GM19324 (cell line): ENCODE measurements around the gene SIGLEC14.
"Not testable (repeated sequence)": the region's sequence is repeated elsewhere in the genome, so short reads cannot be mapped to it uniquely, and the experiment has no call there.

Experiments used
- ATAC-seq: cut with Tn5 transposase; IDR thresholded peaks from one replicate; pipeline ENCODE4 v1.9.1; 2021; ENCODE audit warnings: mild to moderate bottlenecking, moderate library complexity; ENCODE audit not compliant: unreplicated experiment, low FRiP score

The SIGLEC14 gene, protein sequence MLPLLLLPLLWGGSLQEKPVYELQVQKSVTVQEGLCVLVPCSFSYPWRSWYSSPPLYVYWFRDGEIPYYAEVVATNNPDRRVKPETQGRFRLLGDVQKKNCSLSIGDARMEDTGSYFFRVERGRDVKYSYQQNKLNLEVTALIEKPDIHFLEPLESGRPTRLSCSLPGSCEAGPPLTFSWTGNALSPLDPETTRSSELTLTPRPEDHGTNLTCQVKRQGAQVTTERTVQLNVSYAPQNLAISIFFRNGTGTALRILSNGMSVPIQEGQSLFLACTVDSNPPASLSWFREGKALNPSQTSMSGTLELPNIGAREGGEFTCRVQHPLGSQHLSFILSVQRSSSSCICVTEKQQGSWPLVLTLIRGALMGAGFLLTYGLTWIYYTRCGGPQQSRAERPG

GRCh38 chr19:51646730-51647129, at the start of gene SIGLEC14:
SIGLEC14 (minus strand) TSS chr19:51646825; CDS start chr19:51646759, 66 bp downstream.
- not testable (repeated sequence) for ATAC-seq

DNA sequence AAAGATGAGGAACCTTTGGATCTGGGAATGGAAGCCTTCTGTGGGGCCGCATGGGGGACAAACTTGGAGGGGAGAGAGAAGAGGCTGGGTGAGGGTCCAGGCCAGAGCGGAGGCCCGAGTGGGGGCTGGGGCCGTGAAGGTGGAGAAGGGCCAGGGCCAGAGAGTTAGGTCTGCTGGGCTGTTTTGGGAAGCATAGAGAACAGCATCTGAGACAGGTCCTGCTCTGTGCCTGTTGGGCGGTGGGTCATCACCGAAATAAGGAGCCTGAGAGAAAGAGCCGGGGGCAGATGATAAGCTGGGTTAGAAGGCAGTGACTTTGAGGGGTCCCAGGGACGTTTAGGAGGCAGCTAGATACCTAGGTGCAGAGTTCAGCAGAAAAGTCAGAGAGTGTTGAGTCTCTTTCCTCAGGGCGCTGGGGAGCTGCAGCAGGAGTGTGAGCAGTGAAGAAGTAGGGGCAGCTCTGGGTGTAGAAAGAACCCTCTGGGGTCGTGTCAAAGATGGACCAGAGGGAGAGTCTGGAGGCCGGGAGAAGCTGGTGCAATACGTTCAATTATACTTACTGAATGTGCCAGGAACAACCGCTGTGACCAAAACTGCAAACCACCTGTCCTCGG, 49.2 kb upstream of the SIGLEC14 start:
- no peak for ATAC-seq

GRCh38 chr19:51695088-51695487, 48.5 kb upstream of the SIGLEC14 start:
- ATAC-seq, result no peak

- ATAC-seq, result no peak
These were observed 47.9 kb upstream of the SIGLEC14 start for GRCh38 chr19:51694318-51695085.

DNA sequence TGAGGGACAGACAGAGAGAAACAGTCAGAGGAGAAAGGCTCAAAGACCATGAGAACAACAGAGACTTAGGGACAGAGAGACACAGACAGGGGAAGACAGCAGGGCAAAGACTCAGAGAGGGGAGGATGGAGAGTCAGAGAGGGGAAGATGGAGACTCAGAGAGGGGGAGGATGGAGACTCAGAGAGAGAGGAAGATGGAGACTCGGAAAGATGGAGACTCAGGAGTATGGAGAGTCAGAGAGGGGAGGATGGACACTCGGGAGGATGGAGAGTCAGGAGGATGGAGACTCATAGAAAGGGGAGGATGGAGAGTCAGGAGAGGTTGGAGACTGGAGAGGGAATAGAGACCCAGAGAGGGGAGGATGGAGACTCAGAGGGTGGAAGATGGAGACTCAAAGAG, 47.2 kb upstream of the SIGLEC14 start:
- ATAC-seq, result no peak

DNA sequence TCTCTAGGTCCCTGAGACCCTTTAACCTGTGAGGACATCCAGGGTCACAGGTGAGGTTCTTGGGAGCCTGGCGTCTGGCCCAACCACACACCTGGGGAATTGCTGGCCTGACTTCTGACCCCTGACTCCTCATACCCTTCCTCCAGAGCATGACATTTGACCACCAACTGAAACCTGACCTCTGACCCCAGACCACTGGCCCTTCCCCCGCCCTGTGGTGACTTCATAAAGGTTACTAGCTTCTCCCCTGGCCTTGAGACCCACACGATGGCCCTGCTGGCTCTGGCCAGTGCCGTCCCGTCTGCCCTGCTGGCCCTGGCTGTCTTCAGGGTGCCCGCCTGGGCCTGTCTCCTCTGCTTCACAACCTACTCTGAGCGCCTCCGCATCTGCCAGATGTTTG, 46.6 kb upstream of the SIGLEC14 start, which contains the start of gene SPACA6:
TSS of gene SPACA6 (plus strand) at position 71 of the 400 bp plus-strand sequence. CDS start at position 268, 197 bp downstream.
- ATAC-seq, result no peak

DNA sequence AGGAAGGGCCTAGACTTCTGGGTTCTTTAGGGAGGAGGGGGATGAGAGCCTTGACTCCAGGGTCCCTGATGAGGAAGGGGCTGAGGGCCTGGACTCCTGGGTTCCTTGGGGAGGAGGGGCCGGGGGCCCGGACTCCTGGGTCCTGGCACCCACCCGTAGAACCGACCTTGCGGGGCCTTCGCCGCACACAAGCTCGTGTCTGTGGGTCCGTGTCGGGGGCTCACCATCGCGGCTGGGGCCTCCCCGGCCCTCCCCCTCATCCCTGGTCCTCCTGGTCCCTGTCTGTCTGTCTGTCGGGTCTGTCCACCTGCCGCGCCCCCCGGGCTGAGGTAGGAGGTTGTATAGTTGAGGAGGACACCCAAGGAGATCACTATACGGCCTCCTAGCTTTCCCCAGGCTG, 45.8 kb upstream of the SIGLEC14 start:
- ATAC-seq, result no peak

DNA sequence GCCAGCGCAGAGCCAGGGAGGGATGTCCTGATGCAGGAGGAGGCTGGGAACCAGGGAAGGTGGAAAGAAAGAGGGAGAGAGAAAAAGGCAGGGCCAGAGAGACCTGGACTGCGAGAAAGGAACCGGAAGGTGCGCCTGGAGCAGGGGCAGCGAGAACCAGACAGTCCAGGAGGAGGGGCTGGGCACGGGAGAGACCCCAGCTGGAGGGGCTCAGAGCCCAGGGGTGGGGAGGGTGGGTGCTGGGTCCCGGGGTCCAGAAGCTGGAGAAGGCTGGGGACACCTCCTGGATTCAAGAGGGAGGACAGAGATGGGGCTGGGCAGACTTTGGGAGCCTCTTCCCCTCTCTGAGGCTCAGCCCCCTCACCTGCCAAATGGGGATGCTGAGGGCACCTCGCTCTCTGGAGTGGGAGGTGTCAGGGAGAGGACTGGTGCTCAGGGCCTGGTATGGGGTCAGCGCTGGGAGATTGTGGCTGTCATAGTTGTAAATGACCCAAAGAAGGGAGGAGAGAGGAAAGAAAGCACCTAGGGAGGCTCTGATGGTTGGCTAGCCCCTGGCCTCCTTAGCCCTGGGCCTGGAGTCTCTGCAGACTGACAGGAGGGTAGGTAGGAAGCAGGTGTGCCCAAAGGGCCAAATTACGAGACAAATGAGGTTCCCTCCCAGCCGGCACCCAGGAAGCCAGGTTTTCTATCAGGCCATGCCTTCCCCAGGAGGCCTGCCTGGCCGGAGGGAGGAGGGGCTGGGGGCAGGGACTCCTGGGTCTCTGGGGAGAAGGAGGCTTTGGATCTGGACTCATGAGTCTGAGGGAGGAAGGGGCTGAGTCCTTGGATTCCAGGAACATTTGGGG, 45.2 kb upstream of the SIGLEC14 start:
- no peak for ATAC-seq

GRCh38 chr19:51691074-51691583, 44.5 kb upstream of the SIGLEC14 start:
- no peak for ATAC-seq

- ATAC-seq, result no peak
These were observed 43.9 kb upstream of the SIGLEC14 start for GRCh38 chr19:51690454-51691073.

DNA sequence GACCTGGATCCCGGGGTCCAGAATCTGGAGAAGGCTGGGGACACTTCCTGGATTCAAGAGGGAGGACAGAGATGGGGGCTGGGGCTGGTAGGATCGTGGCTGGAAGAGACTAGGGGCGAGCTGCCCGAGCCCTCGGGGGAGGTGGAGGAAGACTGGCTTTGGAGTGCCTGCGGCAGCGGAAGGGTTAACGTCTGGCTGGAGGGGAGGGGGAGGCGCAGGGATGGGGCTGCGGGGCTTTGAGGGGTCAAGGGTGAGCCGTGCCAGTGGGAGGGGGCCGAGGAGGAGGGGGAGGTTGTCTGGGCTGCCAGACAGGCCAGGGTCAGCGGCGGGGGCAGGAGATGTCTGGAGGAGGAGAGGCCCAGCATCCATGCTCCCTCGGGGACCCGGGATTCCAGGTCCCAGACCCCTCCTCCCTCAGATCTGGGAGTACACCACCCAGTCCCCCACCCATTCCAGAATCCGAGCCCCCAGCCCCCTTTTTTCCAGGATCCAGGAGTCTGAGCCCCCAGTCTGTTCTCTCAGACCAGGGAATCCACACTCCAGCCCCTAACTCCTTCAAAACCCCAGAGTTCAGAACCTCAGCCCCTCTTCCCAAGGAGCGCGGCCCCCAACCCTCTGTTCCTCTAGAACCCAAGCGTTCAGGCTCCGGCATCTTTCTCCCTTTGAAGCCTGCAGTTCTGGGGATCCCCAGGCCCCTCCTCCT, 43.3 kb upstream of the SIGLEC14 start:
- ATAC-seq, result no peak

- no peak for ATAC-seq
These were observed 42.3 kb upstream of the SIGLEC14 start for GRCh38 chr19:51688671-51689571.

GRCh38 chr19:51687791-51688670, 41.4 kb upstream of the SIGLEC14 start:
- ATAC-seq, result no peak

GRCh38 chr19:51686171-51686570, 39.5 kb upstream of the SIGLEC14 start:
- no peak for ATAC-seq

DNA sequence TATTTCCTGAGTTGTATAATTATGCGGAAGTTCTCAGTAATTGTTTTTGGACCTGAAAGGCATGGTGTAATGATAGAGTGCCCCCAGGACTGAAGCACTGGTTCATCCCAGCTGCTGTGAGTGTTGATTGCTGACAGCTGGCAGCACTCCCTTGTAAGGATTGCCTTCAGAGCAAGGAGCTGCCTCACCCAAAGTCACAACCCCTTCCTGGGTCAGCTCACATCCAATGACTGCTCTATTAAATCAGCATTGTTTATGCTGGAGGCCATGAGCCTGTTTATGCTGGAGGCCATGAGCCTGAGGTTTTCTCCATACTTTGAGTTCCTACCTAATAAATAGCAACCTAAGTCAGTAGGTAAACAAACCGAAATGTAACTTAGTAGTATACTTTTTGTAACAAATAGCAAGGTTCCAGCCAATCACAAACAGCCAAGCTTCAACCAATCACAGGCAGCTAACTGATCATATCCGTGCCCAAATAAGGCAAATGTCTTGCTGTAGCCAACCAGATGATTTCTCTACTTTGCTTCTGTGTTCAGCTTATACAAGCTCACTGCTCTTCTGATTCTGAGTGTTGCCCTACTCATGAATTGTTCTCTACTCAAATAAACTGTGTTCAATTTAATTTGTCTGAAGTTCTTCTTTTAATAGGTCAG, 34.8 kb upstream of the SIGLEC14 start:
- ATAC-seq, result no peak

DNA sequence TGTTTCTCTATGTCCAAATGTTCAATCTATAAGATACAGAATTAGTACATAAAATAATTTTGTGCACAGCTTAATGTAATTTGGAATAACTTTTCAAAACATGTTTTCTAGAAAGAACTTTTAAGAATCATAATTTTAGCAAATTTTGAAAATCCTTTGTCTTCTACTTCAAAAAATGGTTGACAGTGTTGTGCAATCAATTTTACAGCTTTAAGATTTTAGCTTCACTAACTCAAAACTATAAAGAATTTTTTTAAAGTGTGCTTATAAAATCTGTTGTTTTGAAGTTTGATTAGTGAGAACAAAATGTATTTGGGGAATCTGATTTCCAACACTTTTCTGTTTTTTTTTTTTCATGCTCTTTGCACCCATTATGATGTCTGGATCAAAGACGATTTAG, 33.8 kb upstream of the SIGLEC14 start:
- no peak for ATAC-seq
